ENCODE data around the gene CDH11. TPM values are rescaled to one million over a fixed set of nuclear protein-coding genes. Genes with fewer than 3 reads are reported as not detected.

CDH11 gene
- polyA plus RNA-seq, 1 donor from 2014 or later: 22.9 TPM

- Histone ChIP-seq H4K20me1 (ENCODE audit: insufficient read depth) (no peaks in the 10 kb centered on the region), H3K79me2 (replicated peaks; ENCODE audit: insufficient read depth, low read length) (no peaks in the 10 kb centered on the region), H3K9ac (ENCODE audit: low read length) (no peak overlapping the region)
These were observed 97.1 kb downstream of the CDH11 start for GRCh38 chr16:65024767-65025178.

DNA sequence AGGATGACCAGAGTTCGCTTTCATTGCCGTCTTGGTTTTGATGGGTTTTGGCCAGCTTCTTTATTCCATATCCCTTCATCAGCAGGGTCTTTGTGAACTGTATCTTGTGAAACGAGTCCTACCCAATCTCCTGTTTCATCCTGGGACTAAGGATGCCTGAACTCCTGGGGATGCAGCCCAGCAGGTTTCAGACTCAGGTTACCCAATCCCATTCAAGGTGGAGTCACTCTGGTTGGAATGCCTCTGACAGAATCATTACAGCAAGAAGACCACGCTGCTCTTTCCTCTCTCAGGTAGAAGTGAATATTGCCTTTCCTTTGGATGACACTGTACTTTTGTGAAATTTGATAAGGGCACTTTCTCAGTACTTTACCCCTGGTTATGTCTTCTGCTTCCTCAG is 98.1 kb downstream of the CDH11 start:
- Histone ChIP-seq H3K9me2 (ENCODE audit: insufficient read depth, low read length) (no peaks in the 10 kb centered on the region), H3K4me2 (ENCODE audit: low read length) (no peak overlapping the region), H3K9me3 (ENCODE audit: low read length) (no peaks in the 10 kb centered on the region), H3K36me3 (ENCODE audit: insufficient read depth, low read length) (no peaks in the 10 kb centered on the region), H3F3A (ENCODE audit: insufficient read depth, low read length, poor library complexity, severe bottlenecking) (no peaks in the 10 kb centered on the region), H3K27me3 (ENCODE audit: insufficient read depth, low read depth, low read length) (no peaks in the 10 kb centered on the region), H4K20me1 (ENCODE audit: insufficient read depth) (no peaks in the 10 kb centered on the region), H3K79me2 (replicated peaks; ENCODE audit: insufficient read depth, low read length) (no peaks in the 10 kb centered on the region), H3K4me3 (ENCODE audit: low read length) (no peak overlapping the region), H3K9ac (ENCODE audit: low read length) (no peak overlapping the region), H2AFZ (ENCODE audit: low read depth, low read length) (no peak overlapping the region), H3K27ac (ENCODE audit: low read length) (no peak overlapping the region)
- no peak for TF ChIP-seq POLR2AphosphoS5 (IDR thresholded peaks at IDR 0.05)
- TF ChIP-seq, protein P1, sequence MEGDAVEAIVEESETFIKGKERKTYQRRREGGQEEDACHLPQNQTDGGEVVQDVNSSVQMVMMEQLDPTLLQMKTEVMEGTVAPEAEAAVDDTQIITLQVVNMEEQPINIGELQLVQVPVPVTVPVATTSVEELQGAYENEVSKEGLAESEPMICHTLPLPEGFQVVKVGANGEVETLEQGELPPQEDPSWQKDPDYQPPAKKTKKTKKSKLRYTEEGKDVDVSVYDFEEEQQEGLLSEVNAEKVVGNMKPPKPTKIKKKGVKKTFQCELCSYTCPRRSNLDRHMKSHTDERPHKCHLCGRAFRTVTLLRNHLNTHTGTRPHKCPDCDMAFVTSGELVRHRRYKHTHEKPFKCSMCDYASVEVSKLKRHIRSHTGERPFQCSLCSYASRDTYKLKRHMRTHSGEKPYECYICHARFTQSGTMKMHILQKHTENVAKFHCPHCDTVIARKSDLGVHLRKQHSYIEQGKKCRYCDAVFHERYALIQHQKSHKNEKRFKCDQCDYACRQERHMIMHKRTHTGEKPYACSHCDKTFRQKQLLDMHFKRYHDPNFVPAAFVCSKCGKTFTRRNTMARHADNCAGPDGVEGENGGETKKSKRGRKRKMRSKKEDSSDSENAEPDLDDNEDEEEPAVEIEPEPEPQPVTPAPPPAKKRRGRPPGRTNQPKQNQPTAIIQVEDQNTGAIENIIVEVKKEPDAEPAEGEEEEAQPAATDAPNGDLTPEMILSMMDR (IDR thresholded peaks at IDR 0.05; ENCODE audit: poor library complexity, severe bottlenecking): no peak
- no peak for TF ChIP-seq EZH2 (IDR thresholded peaks at IDR 0.05; ENCODE audit: borderline replicate concordance, insufficient read depth, low read length, poor library complexity, severe bottlenecking)
- no peak for TF ChIP-seq EP300 (conservative IDR thresholded peaks at IDR 0.05; ENCODE audit: poor library complexity, severe bottlenecking)
- no peak for TF ChIP-seq MXI1 (conservative IDR thresholded peaks at IDR 0.05; ENCODE audit: poor library complexity, severe bottlenecking)
- TF ChIP-seq TAF1 (IDR thresholded peaks at IDR 0.05; ENCODE audit: low read depth): no peak
- no peak for TF ChIP-seq REST (IDR thresholded peaks at IDR 0.05; ENCODE audit: borderline replicate concordance)
- TF ChIP-seq SMC3 (conservative IDR thresholded peaks at IDR 0.05; ENCODE audit: poor library complexity): no peak

More at GRCh38 chr16:65024767-65025178, 97.1 kb downstream of the CDH11 start:
- H3K4me3 ChIP-seq (ENCODE audit: low read length): no peak overlapping the region
- H3K27me3 ChIP-seq (ENCODE audit: insufficient read depth, low read depth, low read length): no peaks in the 10 kb centered on the region
- H3K9me2 ChIP-seq (ENCODE audit: insufficient read depth, low read length): no peaks in the 10 kb centered on the region
- H3K9me3 ChIP-seq (ENCODE audit: low read length): no peaks in the 10 kb centered on the region
- H3K4me2 ChIP-seq (ENCODE audit: low read length): no peak overlapping the region
- H2AFZ ChIP-seq (ENCODE audit: low read depth, low read length): no peak overlapping the region
- no peak for TF ChIP-seq EP300 (conservative IDR thresholded peaks at IDR 0.05; ENCODE audit: poor library complexity, severe bottlenecking)
- TF ChIP-seq MXI1 (conservative IDR thresholded peaks at IDR 0.05; ENCODE audit: poor library complexity, severe bottlenecking): no peak
- TF ChIP-seq, protein P1 (IDR thresholded peaks at IDR 0.05; ENCODE audit: poor library complexity, severe bottlenecking): no peak
- TF ChIP-seq TAF1 (IDR thresholded peaks at IDR 0.05; ENCODE audit: low read depth): no peak
- TF ChIP-seq RAD21 (conservative IDR thresholded peaks at IDR 0.05): no peak
- TF ChIP-seq REST (IDR thresholded peaks at IDR 0.05; ENCODE audit: borderline replicate concordance): no peak
- TF ChIP-seq POLR2AphosphoS5 (IDR thresholded peaks at IDR 0.05): no peak
- no peak for TF ChIP-seq SMC3 (conservative IDR thresholded peaks at IDR 0.05; ENCODE audit: poor library complexity)
- no peak for TF ChIP-seq EZH2 (IDR thresholded peaks at IDR 0.05; ENCODE audit: borderline replicate concordance, insufficient read depth, low read length, poor library complexity, severe bottlenecking)
- H3K27ac ChIP-seq (ENCODE audit: low read length): no peak overlapping the region
- H3K36me3 ChIP-seq (ENCODE audit: insufficient read depth, low read length): no peaks in the 10 kb centered on the region
- no peaks in the 10 kb centered on the region for H3F3A ChIP-seq (ENCODE audit: insufficient read depth, low read length, poor library complexity, severe bottlenecking)
